Sigmoid colon (tissue), 7 donors: ENCODE results near the gene ZNF792. TPM values are rescaled to one million over a fixed set of nuclear protein-coding genes. Genes with fewer than 3 reads are reported as not detected.
A peak's percentile ranks its signal among the peaks of the same experiment; 100 is the strongest.
"Not testable (repeated sequence)": the region's sequence is repeated elsewhere in the genome, so short reads cannot be mapped to it uniquely, and the experiment has no call there.

Source experiments
- DNase-seq: peaks from one replicate; pipeline ENCODE4 v3.0.0-alpha.2; 2019
- H3K27ac ChIP-seq, 4 donors: fragments of 200-600 bp; sonication (generic); one replicate each; pipeline ENCODE4 v1.5.1; 2016 to 2019; ENCODE audit warnings: mild to moderate bottlenecking in 1 of 4
- H3K27me3 ChIP-seq, 3 donors: fragments of 200-600 bp; sonication (generic); one replicate each; pipeline ENCODE4 v1.5.1; 2019; ENCODE audit warnings: mild to moderate bottlenecking in 1 of 3
- H3K36me3 ChIP-seq, 4 donors: fragments of 200-600 bp; sonication (generic); one replicate each; pipeline ENCODE4 v1.5.1; 2016 to 2019
- H3K4me1 ChIP-seq, 4 donors: fragments of 200-600 bp; sonication (generic); one replicate each; pipeline ENCODE4 v1.5.1; 2017 to 2019
- H3K4me3 ChIP-seq, 4 donors: fragments of 200-600 bp; sonication (generic); one replicate each; pipeline ENCODE4 v1.5.1; 2017 to 2019; ENCODE audit warnings: mild to moderate bottlenecking in 2 of 4, moderate library complexity in 1 of 4
- H3K9me3 ChIP-seq, 4 donors: fragments of 200-600 bp in 3 of 4; sonication (generic) in 3 of 4; one replicate each; pipeline versions ENCODE4 v1.5.1 to v1.6.1; 2013 to 2019
- CTCF ChIP-seq, 4 experiments: fragments of 450-650 bp in 3 of 4; fragments of 200-600 bp in 1 of 4; IDR thresholded peaks; one replicate each; pipeline ENCODE4 v1.5.1; 2016 to 2019; ENCODE audit warnings: antibody characterized with exemption in 4 of 4, mild to moderate bottlenecking in 3 of 4, moderate library complexity in 2 of 4
- EP300 ChIP-seq, 4 donors: sonication (generic); formaldehyde crosslinking; IDR thresholded peaks; one replicate each; pipeline ENCODE4 v1.6.1; 2017; ENCODE audit warnings: antibody characterized with exemption in 4 of 4
- POLR2A ChIP-seq, 2 donors: fragments of 450-650 bp; IDR thresholded peaks; one replicate each; pipeline ENCODE4 v1.6.1; 2016; ENCODE audit warnings: antibody characterized with exemption in 2 of 2, mild to moderate bottlenecking in 2 of 2, moderate library complexity in 2 of 2
- POLR2AphosphoS5 ChIP-seq, 4 donors: sonication (generic); formaldehyde crosslinking; IDR thresholded peaks; one replicate each; pipeline ENCODE4 v1.6.1; 2017; ENCODE audit warnings: antibody characterized with exemption in 4 of 4
- WGBS, 2 donors: extraction: QIAGEN DNeasy Blood & Tissue Kit; methylation state at CpG; one replicate each; pipeline ENCODE4 v1.1.7; 2013; 5-methylcytosine and 5-hydroxymethylcytosine counted together
- intact Hi-C: fragments of 100-400 bp; cut with DNase I; formaldehyde crosslinking; loops from one replicate; pipeline ENCODE4 v1.15.1; 2023
- polyA plus RNA-seq, 3 donors: library from polyadenylated mRNA; stranded (reverse); fragments of 200-250 nt; gene quantifications; one replicate each; pipeline ENCODE4 v1.2.3, GENCODE V29; 2013
- total RNA-seq, 4 donors: library from RNA; depleted of rRNA; stranded (reverse); fragments of >200 nt; gene quantifications; one replicate each; pipeline ENCODE4 v1.1.0, GENCODE V29; 2016
- donor health status: healthy with polysubstance abuse.
- donor health status: Bipolar disorder and iron deficiency.
- donor health status: healthy.

The ZNF792 gene
- total and polyA plus RNA-seq, 7 donors = 1.4 to 6.4 (median 3.1) TPM

GRCh38 chr19:34995551-34995950, 31.5 kb upstream of the ZNF792 start:
- H3K4me1 ChIP-seq = peaks cover 0 to 14% (median 8%) of the 10 kb centered on the region in 4 donors
- no peak overlapping the region for H3K4me3 ChIP-seq
- H3K9me3 ChIP-seq = no peaks in the 10 kb centered on the region
- WGBS, 2 donors = 44 to 79% methylated on average over 8 of the region's 8 CpGs
- TF ChIP-seq EP300 (IDR thresholded peaks at IDR 0.05) (no peak), POLR2AphosphoS5 (IDR thresholded peaks at IDR 0.05) (no peak), POLR2A (IDR thresholded peaks at IDR 0.05) (no peak), CTCF (IDR thresholded peaks at IDR 0.05) (no peak)
- intact Hi-C loops = no loop called here
- no peak for DNase-seq
- no peaks in the 10 kb centered on the region for H3K36me3 ChIP-seq
- H3K27ac ChIP-seq = peak overlapping the region in 2 of 4 donors; percentile 28 to 59
- no peaks in the 10 kb centered on the region for H3K27me3 ChIP-seq

DNA sequence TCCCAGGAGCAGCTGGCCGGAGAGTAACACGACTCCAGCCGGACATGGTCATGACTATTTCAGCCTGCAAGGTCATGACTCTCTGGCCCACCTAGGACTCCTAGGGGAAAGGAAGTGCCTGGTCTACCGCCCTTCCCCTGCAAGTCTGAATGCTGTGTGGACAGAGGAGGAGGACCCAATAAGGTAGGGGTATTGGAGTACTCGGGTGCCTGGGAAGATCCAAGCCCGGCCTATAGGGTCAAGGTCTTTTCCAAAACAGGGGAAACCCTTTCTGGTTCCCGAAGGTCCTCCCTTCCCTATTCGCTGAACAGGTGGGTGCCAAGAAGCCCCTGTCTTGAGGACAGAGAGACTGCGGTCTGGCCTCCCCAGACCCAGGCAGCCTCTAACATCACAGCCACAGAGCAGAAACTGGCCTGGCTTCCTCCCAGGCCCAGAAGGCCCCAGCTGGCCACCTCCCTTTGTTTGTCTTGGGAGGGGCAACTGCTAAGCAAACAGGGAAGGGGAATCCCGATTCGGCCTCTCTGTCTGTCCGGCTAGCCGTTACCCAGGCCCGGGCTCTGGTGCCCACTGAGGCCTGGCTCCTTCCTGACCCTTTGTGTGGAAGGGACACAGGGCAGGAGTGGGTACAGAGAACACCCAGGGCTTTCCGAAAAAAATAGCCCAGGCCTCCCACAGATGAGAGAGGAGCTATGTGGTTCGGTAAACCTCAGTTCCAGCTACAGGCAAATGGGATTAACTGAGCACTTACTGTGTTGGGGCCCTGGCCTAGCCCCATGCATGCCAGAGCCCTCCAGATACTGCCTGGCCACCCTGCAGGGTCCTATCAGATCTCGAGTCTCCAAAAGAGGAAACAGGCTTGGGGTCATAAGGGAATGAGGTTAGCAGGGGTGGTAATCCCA, 30.9 kb upstream of the ZNF792 start:
- no peaks in the 10 kb centered on the region for H3K9me3 ChIP-seq

DNA sequence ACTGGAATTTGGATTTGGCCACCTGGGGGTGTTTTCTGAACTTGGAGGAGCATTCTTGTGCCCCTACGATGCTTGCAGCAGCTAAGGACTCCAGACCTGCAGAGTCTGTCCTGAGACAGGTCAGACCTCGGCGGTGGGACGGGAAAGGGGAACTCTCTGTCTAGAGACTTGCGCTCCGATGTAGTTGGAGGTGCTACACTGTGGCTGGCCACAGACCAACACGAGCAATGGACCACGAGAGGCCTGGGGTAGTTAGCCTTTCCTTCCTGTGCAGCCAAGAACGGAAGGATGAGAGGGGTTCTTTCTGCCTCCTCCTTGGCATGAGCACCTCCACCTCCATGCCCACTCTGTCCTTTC, 30.2 kb upstream of the ZNF792 start:
- no peak for TF ChIP-seq EP300 (IDR thresholded peaks at IDR 0.05)
- no peak for TF ChIP-seq CTCF (IDR thresholded peaks at IDR 0.05)
- no peak for TF ChIP-seq POLR2A (IDR thresholded peaks at IDR 0.05)
- TF ChIP-seq POLR2AphosphoS5 (IDR thresholded peaks at IDR 0.05) = no peak
- 81 to 84% methylated on average over 9 of the region's 9 CpGs for WGBS, 2 donors

More for the DNA sequence above, 30.9 kb upstream of the ZNF792 start:
- peak overlapping the region; percentile 7 to 59 (median 20) for H3K27ac ChIP-seq
- intact Hi-C loops = no loop called here
- 27 to 65% methylated on average over 17 of the region's 17 CpGs for WGBS, 2 donors
- peaks cover 0 to 13% (median 8%) of the 10 kb centered on the region in 4 donors for H3K4me1 ChIP-seq
- H3K4me3 ChIP-seq = no peak overlapping the region
- no peaks in the 10 kb centered on the region for H3K36me3 ChIP-seq
- TF ChIP-seq POLR2AphosphoS5 (IDR thresholded peaks at IDR 0.05) (no peak), POLR2A (IDR thresholded peaks at IDR 0.05) (no peak), EP300 (IDR thresholded peaks at IDR 0.05) (no peak), CTCF (IDR thresholded peaks at IDR 0.05) (no peak)
- no peak for DNase-seq
- H3K27me3 ChIP-seq = no peaks in the 10 kb centered on the region

DNA sequence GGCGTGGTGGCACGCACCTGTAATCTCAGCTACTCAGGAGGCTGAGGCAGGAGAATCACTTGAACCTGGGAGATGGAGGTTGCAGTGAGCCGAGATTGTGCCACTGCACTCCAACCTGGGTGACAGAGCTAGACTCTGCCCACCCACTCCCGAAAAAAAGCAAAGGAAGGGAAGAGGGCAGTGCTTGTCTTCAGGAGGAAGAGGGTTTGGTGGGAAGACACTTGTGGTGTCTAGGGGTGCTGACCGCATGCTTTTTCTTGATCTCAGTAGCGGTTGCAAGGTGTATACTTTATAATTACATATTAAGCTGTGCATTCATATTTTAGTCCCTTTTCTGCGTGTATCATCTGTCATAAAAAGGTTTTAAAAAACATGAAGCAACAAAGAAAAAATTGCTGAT, 28.6 kb upstream of the ZNF792 start:
- DNase-seq, H3K36me3 ChIP-seq, H3K4me1 ChIP-seq, H3K4me3 ChIP-seq, intact Hi-C loops, H3K27me3 ChIP-seq, H3K27ac ChIP-seq, H3K9me3 ChIP-seq: not testable (repeated sequence)
- WGBS, 2 donors = 85 to 94% methylated on average over 7 of the region's 7 CpGs

More for the DNA sequence above, 30.2 kb upstream of the ZNF792 start:
- Histone ChIP-seq H3K4me1 (peaks cover 0 to 7% (median 5%) of the 10 kb centered on the region in 4 donors), H3K27me3 (no peaks in the 10 kb centered on the region), H3K9me3 (no peaks in the 10 kb centered on the region), H3K27ac (peak overlapping the region; percentile 7 to 59 (median 20)), H3K4me3 (no peak overlapping the region), H3K36me3 (no peaks in the 10 kb centered on the region)
- intact Hi-C loops = no loop called here
- DNase-seq = no peak

- TF ChIP-seq CTCF (IDR thresholded peaks at IDR 0.05) (no peak), EP300 (IDR thresholded peaks at IDR 0.05) (no peak), POLR2AphosphoS5 (IDR thresholded peaks at IDR 0.05) (no peak), POLR2A (IDR thresholded peaks at IDR 0.05) (no peak)
- 90 to 97% methylated on average over 8 of the region's 8 CpGs for WGBS, 2 donors
- Histone ChIP-seq H3K9me3 (no peaks in the 10 kb centered on the region), H3K36me3 (no peaks in the 10 kb centered on the region), H3K4me1 (no peaks in the 10 kb centered on the region), H3K27ac (no peak overlapping the region), H3K4me3 (no peak overlapping the region), H3K27me3 (no peaks in the 10 kb centered on the region)
- DNase-seq = no peak
- intact Hi-C loops = no loop called here
Observed at GRCh38 chr19:34991542-34992333, 27.7 kb upstream of the ZNF792 start.
